Hypothalamus (tissue), 51 donors: ENCODE data around the gene EPB41L5.
"Not testable (repeated sequence)": the region's sequence is repeated elsewhere in the genome, so short reads cannot be mapped to it uniquely, and the experiment has no call there.

Source experiments
- DNase-seq, 51 donors: peaks; one replicate each; lab custom pipeline; 2025; lab: John Stamatoyannopoulos, UW

EPB41L5 gene

DNA sequence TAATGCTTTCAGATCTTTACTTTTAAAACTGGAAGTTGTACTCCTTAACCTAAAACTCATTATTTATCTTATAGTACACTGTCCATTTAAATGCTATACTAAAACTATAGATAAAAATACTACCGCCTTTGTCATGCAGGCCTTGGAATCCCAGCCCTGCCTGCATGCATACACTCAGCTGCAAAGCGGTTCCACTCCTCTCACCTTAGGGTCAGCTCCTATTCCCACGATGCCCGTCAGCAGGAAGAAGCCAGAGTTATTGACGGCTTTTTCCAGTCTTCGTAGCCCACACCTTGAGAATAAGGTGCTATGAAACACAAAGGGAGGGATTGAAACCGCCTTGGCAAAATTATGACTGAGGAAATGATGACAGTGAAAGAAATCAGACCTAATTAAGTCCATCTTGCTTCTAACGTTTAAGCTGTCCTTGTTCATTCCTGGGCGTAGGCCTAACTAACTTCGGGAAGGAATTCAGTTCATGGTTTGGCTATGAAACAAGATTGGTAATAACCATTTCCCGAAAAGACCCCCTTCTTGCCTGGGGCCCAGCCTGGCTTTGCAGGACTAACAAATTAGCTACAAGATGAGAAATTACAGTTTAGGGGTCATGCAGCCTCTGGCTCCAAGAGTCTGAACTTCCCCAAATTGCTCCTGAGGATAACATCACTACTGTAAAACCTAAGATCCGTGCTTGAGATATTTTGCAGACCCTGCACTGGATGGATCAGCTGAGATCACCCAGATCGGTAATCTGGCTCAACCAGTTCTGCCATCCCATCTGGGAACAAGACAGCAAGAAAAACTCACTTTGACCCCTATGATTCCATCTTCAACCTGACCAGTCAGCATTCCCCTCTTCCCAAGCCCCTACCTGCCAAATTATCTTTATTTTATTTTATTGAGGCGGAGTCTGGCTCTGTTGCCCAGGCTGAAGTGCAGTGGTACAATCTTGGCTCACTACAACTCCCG lies 17.1 kb downstream of the EPB41L5 start:
- no peak for DNase-seq

- DNase-seq: no peak
These were observed 19.4 kb downstream of the EPB41L5 start for GRCh38 chr2:120032297-120032696.

- no peak for DNase-seq
These were observed 21.1 kb downstream of the EPB41L5 start for GRCh38 chr2:120034027-120034426.

- DNase-seq: no peak
These were observed 21.7 kb downstream of the EPB41L5 start for GRCh38 chr2:120034621-120035020.

GRCh38 chr2:120036145-120036544 lies 23.3 kb downstream of the EPB41L5 start:
- no peak for DNase-seq

GRCh38 chr2:120037995-120038541 lies 25.2 kb downstream of the EPB41L5 start:
- DNase-seq: no peak

GRCh38 chr2:120042359-120042758 lies 29.5 kb downstream of the EPB41L5 start:
- no peak for DNase-seq

GRCh38 chr2:120044336-120044735 lies 31.5 kb downstream of the EPB41L5 start:
- DNase-seq: no peak

- not testable (repeated sequence) for DNase-seq
These were observed 32.9 kb downstream of the EPB41L5 start for GRCh38 chr2:120045775-120046174.

DNA sequence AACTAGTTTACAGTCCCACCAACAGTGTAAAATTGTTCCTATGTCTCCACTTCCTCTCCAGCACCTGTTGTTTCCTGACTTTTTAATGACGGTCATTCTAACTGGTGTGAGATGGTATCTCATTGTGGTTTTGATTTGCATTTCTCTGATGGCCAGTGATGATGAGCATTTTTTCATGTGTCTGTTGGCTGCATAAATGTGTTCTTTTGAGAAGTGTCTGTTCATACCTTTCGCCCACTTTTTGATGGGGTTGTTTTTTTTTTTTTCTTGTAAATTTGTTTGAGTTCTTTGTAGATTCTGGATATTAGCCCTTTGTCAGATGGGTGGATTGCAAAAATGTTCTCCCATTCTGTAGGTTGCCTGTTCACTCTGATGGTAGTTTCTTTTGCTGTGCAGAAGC lies 33.4 kb downstream of the EPB41L5 start:
- not testable (repeated sequence) for DNase-seq

GRCh38 chr2:120052597-120052996 lies 39.7 kb downstream of the EPB41L5 start:
- DNase-seq: no peak

- no peak for DNase-seq
These were observed 41.0 kb downstream of the EPB41L5 start for GRCh38 chr2:120053891-120054290.

DNA sequence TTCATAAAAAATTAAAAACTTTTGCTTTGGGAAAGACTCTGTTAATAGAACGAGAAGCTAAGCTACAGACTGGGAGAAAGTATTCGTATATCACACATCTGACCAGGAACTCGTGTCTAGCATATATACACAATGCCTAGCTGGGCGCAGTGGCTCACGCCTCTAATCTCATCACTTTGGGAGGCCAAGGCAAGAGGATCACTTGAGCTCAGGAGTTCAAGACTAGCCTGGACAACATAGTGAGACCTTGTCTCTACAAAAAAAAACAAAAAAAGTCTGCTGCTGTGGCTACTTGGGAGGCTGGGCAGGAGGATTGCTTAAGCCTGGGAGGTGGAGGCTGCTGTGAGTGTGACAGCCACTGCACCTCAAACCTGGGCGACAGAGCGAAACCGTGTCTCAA lies 46.6 kb downstream of the EPB41L5 start:
- DNase-seq: no peak

DNA sequence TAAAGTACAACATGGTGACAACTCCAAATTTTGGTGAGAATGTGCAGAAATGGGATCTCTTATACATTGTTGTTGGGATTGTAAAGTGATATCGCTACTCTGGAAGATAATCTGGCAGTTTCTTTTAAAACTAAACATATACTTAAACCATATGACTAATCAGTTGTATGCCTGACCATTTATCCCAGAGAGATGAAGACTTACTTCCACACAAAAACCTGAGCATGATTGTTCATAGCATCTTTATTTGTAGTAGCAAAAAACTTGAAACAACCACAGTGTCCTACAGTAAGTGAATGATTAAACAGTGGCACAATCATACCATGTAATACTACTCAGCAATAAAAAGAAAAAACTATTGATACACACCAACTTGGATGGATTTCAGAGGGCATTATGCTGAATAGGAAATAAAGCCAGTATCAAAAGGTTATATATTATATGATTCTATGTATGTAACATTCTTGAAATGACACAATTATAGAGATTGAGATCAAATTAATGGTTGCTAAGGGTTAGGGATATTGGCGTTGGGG lies 47.3 kb downstream of the EPB41L5 start:
- no peak for DNase-seq

DNA sequence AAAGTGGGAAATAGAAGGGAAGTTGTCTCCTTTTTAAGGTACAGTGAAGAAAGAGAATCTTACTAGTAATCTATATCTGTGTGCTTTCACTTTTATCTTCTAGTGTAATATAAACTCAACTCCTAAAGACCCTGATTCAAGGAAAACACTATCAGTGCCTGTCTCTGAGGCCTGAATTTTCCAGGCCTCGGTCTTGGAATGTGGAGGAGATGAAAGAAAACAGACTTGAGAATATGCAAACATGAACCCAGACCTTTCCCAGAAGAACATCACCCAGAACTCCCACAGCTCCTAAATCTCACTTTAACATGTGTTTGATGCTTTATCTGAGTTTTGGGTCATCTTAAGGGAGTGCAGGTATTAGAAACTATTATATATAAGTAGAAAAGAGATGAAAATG lies 51.8 kb downstream of the EPB41L5 start:
- no peak for DNase-seq

GRCh38 chr2:120066800-120067547 lies 54.1 kb downstream of the EPB41L5 start:
- no peak for DNase-seq

DNA sequence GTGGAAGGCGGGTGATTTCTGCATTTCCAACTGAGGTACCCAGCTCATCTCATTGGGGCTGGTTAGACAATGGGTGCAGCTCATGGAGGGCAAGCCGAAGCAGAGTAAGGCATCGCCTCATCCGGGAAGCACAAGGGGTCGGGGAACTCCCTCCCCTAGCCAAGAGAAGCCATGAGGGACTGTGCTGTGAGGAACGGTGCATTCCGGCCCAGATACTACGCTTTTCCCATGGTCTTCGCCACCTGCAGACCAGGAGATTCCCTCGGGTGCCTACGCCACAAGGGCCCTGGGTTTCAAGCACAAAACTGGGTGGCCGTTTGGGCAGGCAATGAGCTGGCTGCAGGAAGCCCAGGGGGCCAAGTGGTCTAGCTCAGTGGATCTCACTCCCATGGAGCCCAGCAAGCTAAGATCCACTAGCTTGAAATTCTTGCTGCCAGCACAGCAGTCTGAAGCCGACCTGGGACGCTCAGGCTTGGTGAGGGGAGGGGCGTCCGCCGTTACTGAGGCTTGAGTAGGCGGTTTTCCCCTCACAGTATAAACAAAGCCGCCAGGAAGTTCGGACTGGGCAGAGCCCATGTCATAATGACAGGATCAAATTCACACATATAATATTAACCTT lies 55.3 kb downstream of the EPB41L5 start:
- DNase-seq: not testable (repeated sequence)

DNA sequence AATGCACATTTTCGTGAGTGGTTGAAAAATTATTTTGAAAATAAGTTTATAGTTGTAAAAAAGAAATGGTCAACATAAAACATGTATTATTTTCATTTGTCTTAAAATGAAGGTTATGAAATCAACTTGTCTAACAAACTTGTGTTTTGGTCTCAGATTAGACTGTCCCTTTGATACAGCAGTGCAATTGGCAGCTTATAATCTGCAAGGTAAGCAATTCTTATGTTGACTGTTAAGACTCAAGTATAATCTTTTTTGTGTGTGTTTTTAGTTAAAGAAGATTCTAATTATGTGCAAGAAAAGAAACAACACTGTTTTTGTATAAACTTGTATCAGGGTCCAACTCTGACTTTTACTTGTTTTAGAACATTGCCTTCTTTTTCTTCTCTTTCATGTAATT lies 62.7 kb downstream of the EPB41L5 start:
- no peak for DNase-seq

DNA sequence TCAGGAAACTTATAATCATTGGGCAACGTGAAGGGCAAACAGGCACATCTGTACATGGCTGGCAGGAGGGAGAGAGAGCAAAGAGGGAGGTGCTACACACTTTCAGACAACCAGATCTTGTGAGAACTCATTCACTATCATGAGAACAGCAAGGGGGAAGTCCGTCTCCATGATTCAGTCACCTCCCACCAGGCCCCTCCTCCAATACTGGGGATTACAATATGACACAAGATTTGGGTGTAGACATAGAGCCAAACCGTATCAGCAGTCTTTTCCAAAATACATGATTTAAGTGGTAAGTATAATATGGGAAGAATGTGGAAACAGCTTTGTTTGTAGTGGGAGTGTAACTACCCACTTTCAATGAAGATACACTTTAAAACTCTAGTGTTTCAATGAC lies 65.0 kb downstream of the EPB41L5 start:
- no peak for DNase-seq

GRCh38 chr2:120079647-120080046 lies 66.8 kb downstream of the EPB41L5 start:
- DNase-seq: no peak

DNA sequence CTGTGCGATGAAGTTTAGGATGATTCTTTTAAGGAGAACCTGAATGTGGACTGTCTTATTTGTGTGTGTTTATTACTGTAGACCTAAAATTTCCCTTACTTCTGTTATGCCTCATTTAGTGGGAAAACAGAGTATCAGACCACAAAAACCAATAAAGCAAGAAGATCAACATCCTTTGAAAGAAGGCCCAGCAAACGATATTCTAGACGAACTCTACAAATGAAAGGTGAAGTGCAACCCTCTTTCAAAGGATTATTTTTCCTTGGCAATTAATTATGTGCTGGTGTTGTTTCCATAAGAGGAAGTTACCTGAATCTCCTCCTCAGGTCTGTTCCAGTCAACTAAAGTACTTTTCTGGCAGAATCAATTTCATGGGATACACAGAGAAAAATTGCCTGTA lies 78.6 kb downstream of the EPB41L5 start:
- DNase-seq: no peak
